ENCODE data around the gene STAT4. TPM values are rescaled to one million over a fixed set of nuclear protein-coding genes. Genes with fewer than 3 reads are reported as not detected.

STAT4 gene
- total RNA-seq, 1 experiment from 2014 or later = 0.44 TPM

- TF ChIP-seq ZNF512 (CRISPR knock-in tag; IDR thresholded peaks at IDR 0.05; ENCODE audit: borderline replicate concordance) (no peak), TEAD1 (CRISPR knock-in tag; IDR thresholded peaks at IDR 0.05) (no peak), CTCF (IDR thresholded peaks at IDR 0.05) (no peak), AFF4 (CRISPR knock-in tag; IDR thresholded peaks at IDR 0.05; ENCODE audit: borderline replicate concordance) (no peak)
These were observed 4.9 kb downstream of the STAT4 start (continued) for GRCh38 chr2:191145769-191146471.

- Mint-ChIP-seq H3K27ac (no peak overlapping the region), H3K4me3 (no peak overlapping the region), H3K27me3 (ENCODE audit: low read depth) (peaks cover 4% of the 10 kb centered on the region), H3K9me3 (peaks cover 9% of the 10 kb centered on the region; the same call in 1 of the 2 replicates), H3K4me1 (no peaks in the 10 kb centered on the region), H3K36me3 (no peaks in the 10 kb centered on the region)
- DNase-seq (ENCODE audit: low spot score) = no peak
- ChIA-PET CTCF (no interaction called here), POLR2A (no interaction called here)
- no peak for ATAC-seq
- no peak for TF ChIP-seq EMX1 (CRISPR knock-in tag; IDR thresholded peaks at IDR 0.05)
- no peak for TF ChIP-seq E2F4 (CRISPR knock-in tag; IDR thresholded peaks at IDR 0.05; ENCODE audit: borderline replicate concordance, low read depth)
- TF ChIP-seq USF2 (CRISPR knock-in tag; IDR thresholded peaks at IDR 0.05) = no peak
- no peak for TF ChIP-seq NFYB (CRISPR knock-in tag; conservative IDR thresholded peaks at IDR 0.05; ENCODE audit: low read depth)
- no peak for TF ChIP-seq ATF1 (CRISPR knock-in tag; IDR thresholded peaks at IDR 0.05)
- TF ChIP-seq AFF4 (CRISPR knock-in tag; IDR thresholded peaks at IDR 0.05; ENCODE audit: borderline replicate concordance) = no peak
- no peak for TF ChIP-seq ZNF416 (CRISPR knock-in tag; IDR thresholded peaks at IDR 0.05)
- no peak for TF ChIP-seq HMGXB4 (CRISPR knock-in tag; IDR thresholded peaks at IDR 0.05)
- TF ChIP-seq ZBTB21 (CRISPR knock-in tag; IDR thresholded peaks at IDR 0.05; ENCODE audit: borderline replicate concordance) = no peak
- TF ChIP-seq OVOL2 (CRISPR knock-in tag; IDR thresholded peaks at IDR 0.05; ENCODE audit: borderline replicate concordance) = no peak
- TF ChIP-seq ZNF396 (CRISPR knock-in tag; IDR thresholded peaks at IDR 0.05; ENCODE audit: borderline replicate concordance) = no peak
- no peak for TF ChIP-seq USF1 (CRISPR knock-in tag; IDR thresholded peaks at IDR 0.05)
- TF ChIP-seq CDX4 (CRISPR knock-in tag; IDR thresholded peaks at IDR 0.05; ENCODE audit: borderline replicate concordance) = no peak
These were observed 6.6 kb downstream of the STAT4 start for GRCh38 chr2:191144217-191144616.
